MG63 (cell line): ENCODE data around the gene PNPLA8. TPM values are rescaled to one million over a fixed set of nuclear protein-coding genes. Genes with fewer than 3 reads are reported as not detected.
A peak's percentile ranks its signal among the peaks of the same experiment; 100 is the strongest.
"Not testable (repeated sequence)": the region's sequence is repeated elsewhere in the genome, so short reads cannot be mapped to it uniquely, and the experiment has no call there.

ENCODE experiments used
- DNase-seq: peaks from one replicate; pipeline ENCODE4 v3.0.0-alpha.2; 2020
- H3K27me3 ChIP-seq: fragments of 250-450 bp; sonication (Bioruptor Pico); 2 replicates; pipeline ENCODE4 v1.5.1; 2020; ENCODE audit warnings: mild to moderate bottlenecking, moderate library complexity
- H3K36me3 ChIP-seq: fragments of 250-450 bp; sonication (Bioruptor Pico); 2 replicates; pipeline ENCODE4 v1.5.1; 2020; ENCODE audit warnings: mild to moderate bottlenecking, moderate library complexity
- H3K4me3 ChIP-seq: fragments of 250-450 bp; sonication (Bioruptor Pico); 2 replicates; pipeline ENCODE4 v1.5.1; 2020; ENCODE audit warnings: mild to moderate bottlenecking, moderate library complexity
- H3K9me3 ChIP-seq: fragments of 250-450 bp; sonication (Bioruptor Pico); 2 replicates; pipeline ENCODE4 v1.5.1; 2020; ENCODE audit warnings: mild to moderate bottlenecking, moderate library complexity
- total RNA-seq: library from RNA; depleted of rRNA; stranded (reverse); fragments of >200 nt; shearing (Covaris generic); gene quantifications from 2 replicates; pipeline ENCODE4 v1.2.3, GENCODE V29; 2014; ENCODE audit warnings: low replicate concordance

The PNPLA8 gene
- total RNA-seq, 1 experiment from 2014 or later: 9.9 TPM

DNA sequence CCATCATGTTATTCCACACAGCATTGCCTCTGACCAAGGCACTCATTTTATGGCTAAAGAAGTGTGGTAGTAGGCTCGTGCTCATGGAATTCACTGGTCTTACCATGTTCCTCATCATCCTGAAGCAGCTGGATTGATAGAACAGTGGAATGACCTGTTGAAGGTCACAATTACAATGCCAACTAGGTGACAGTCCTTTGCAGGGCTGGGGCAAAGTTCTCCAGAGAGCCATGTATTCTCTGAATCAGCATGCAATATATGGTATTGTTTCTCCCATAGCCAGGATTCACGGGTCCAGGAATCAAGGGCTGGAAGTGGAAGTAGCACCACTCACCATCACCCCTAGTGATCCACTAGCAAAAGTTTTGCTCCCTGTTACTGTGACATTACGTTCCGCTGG lies 12.8 kb upstream of the PNPLA8 start:
- not testable (repeated sequence) for H3K4me3 ChIP-seq, H3K27me3 ChIP-seq, H3K36me3 ChIP-seq, DNase-seq, H3K9me3 ChIP-seq

- not testable (repeated sequence) for H3K36me3 ChIP-seq, H3K27me3 ChIP-seq, DNase-seq, H3K4me3 ChIP-seq, H3K9me3 ChIP-seq
Measured at GRCh38 chr7:108538236-108538635, 12.3 kb upstream of the PNPLA8 start.

DNA sequence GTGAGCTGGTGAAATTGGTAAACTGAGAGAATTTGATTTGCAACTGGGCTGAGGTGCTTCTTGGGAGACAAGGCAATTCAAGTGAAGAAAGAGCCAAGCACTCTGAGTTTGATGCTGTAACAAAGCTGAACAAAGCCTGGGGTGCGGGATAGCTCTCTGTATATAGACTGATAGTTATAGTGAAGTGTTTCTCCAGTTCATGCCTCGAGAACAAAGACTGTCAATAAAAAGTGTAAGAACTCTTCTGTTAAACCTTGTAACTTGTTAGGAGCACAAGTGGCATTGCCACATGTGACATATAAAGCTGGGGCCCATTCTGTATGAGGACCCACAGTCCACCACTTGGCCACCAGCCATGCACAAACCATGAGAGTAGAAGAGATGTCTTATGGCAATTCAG lies 11.3 kb upstream of the PNPLA8 start:
- Histone ChIP-seq H3K4me3 (no peak overlapping the region), H3K27me3 (no peaks in the 10 kb centered on the region), H3K36me3 (no peaks in the 10 kb centered on the region), H3K9me3 (no peaks in the 10 kb centered on the region)
- DNase-seq: no peak

DNA sequence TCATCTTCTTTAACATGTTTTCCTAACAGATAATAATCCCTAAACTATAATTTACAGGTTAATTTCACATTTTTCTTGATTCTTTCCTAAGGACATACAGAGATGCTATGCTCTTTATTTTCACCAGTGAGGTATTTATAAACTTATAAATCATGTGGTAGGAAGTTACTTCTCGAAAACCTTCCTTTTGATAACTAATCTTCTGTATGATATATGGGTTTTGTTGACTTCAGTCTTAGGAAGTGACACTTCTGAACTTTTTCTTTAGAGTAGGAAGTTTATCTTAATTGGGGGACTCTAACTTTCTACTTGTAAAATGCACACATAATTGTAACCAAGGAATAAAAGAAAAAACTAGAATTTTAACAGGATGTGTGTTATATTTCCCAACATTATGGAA lies 9.8 kb upstream of the PNPLA8 start:
- no peaks in the 10 kb centered on the region for H3K9me3 ChIP-seq
- H3K4me3 ChIP-seq: no peak overlapping the region

GRCh38 chr7:108535257-108535656 lies 9.3 kb upstream of the PNPLA8 start:
- H3K9me3 ChIP-seq: no peaks in the 10 kb centered on the region
- no peaks in the 10 kb centered on the region for H3K36me3 ChIP-seq
- no peak overlapping the region for H3K4me3 ChIP-seq
- no peaks in the 10 kb centered on the region for H3K27me3 ChIP-seq
- DNase-seq: no peak

More for the DNA sequence above, 9.8 kb upstream of the PNPLA8 start:
- Histone ChIP-seq H3K27me3 (no peaks in the 10 kb centered on the region), H3K36me3 (no peaks in the 10 kb centered on the region)
- DNase-seq: no peak

DNA sequence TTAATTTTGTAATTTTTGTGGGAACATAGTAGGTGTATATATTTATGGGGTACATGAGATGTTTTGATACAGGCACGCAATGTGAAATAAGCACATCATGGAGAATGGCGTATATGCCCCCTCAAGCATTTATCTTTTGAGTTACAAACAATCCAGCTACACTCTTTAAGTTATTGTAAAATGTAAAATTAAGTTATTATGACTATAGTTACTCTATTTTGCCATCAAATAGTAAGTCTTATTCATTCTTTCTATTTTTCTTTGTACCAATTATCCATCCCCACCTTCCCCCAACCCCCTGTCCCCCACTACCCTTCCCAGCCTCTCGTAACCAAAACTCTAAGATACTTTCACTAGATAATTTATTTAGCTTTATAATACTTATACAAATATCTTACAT lies 7.8 kb upstream of the PNPLA8 start:
- Histone ChIP-seq H3K36me3 (no peaks in the 10 kb centered on the region), H3K4me3 (no peak overlapping the region), H3K27me3 (no peaks in the 10 kb centered on the region), H3K9me3 (no peaks in the 10 kb centered on the region)
- no peak for DNase-seq

DNA sequence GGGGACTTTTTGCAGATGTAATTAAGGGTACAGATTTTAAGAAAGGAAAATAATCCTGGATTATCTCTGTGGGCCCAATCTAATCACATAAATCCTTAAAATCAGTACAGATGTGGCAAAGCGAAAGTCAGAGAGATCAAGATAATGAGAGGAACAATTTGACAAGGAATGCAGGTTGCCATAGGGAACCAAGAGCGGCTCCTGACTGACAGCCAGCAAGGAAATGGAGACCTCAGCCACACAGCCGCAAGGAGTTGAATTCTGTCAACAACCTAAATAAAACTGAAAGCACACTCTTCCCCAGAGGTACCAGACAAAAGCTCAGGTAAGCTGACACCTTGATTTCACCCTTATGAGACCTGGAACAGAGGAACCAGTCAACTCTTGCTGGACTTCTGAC lies 3.4 kb upstream of the PNPLA8 start:
- no peak for DNase-seq
- Histone ChIP-seq H3K4me3 (no peak overlapping the region), H3K36me3 (no peaks in the 10 kb centered on the region), H3K9me3 (no peaks in the 10 kb centered on the region), H3K27me3 (no peaks in the 10 kb centered on the region)

GRCh38 chr7:108528183-108528712 lies 2.3 kb upstream of the PNPLA8 start:
- Histone ChIP-seq H3K4me3 (no peak overlapping the region), H3K27me3 (no peaks in the 10 kb centered on the region), H3K9me3 (no peaks in the 10 kb centered on the region), H3K36me3 (no peaks in the 10 kb centered on the region)
- no peak for DNase-seq

- peak overlapping the region; percentile 67 for H3K4me3 ChIP-seq
- no peaks in the 10 kb centered on the region for H3K36me3 ChIP-seq
- H3K9me3 ChIP-seq: no peaks in the 10 kb centered on the region
- no peaks in the 10 kb centered on the region for H3K27me3 ChIP-seq
- DNase-seq: no peak
Measured at GRCh38 chr7:108526768-108527017, 758 bp upstream of the PNPLA8 start.

DNA sequence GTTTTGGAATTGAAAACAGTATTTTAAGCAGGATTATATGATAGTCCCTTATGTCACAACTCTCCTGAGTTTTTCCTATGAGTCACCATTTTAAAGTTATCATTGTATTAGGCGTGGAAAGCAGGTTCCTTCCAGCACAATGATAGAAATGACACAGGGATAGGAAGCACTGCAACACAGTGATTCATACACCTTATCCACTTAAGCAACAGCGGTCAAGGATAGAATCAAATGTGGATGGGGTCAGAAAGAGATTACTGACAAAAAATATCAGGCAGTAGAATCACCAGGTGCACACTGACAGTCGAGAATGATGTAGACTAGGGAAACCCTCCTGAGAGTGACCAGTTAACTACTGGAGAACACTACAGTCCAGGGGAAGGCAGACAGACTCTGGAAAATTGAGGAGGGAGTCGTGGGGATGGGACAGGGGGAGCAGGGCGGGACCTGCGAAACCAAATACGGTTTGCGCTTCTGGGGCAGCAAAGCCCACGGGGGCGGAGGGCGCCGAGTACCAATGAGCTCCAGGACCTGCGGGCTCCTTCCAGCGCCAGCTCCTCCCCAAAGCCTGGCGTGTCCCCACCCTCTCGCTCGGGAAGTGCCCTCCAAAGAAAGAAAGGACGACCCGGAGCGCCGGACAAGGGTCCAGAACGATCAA lies 479 bp downstream of the PNPLA8 start:
- H3K9me3 ChIP-seq: no peaks in the 10 kb centered on the region
- peak overlapping the region; percentile 67 for H3K4me3 ChIP-seq
- DNase-seq: peak; percentile 79
- no peaks in the 10 kb centered on the region for H3K36me3 ChIP-seq
- no peaks in the 10 kb centered on the region for H3K27me3 ChIP-seq

DNA sequence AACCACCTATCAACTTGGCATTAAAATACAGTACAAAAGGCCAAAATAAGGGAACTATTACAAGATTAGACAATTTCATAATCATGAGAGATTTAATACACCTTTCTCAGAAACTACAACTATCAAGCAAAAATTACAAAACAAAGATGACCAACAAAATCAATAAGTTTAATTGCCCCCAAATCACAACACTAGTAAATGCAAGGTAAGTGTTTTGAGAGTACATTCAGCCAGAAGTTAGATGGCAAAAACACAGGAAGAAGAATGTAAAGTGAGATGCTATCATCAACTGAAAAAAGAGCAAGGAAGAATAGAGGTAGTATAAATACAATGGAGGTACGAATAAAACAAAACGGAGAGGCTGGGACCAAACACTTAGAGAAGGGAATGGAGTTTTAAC lies 3.2 kb downstream of the PNPLA8 start:
- Histone ChIP-seq H3K4me3 (no peak overlapping the region), H3K27me3 (no peaks in the 10 kb centered on the region), H3K36me3 (no peaks in the 10 kb centered on the region), H3K9me3 (no peaks in the 10 kb centered on the region)
- no peak for DNase-seq

DNA sequence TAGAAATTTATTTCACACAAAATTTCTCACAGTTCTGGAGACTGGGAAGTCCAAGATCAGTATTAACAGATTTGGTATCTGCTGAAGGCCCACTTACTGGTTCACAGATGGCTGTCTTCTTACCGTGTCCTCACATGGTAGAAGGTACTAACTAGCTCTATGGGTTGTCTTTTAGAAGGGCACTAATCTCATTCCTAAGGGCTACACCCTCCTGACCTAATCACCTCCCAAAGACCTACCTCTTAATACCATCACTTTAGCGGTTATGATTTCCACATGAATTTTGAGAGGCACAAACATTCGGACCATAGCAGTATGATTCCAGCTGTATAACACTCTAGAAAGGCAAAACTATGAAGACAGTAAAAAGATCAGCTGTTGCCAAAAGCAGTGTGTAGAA lies 8.0 kb downstream of the PNPLA8 start:
- Histone ChIP-seq H3K27me3 (no peaks in the 10 kb centered on the region), H3K9me3 (no peaks in the 10 kb centered on the region)
- no peak for DNase-seq

DNA sequence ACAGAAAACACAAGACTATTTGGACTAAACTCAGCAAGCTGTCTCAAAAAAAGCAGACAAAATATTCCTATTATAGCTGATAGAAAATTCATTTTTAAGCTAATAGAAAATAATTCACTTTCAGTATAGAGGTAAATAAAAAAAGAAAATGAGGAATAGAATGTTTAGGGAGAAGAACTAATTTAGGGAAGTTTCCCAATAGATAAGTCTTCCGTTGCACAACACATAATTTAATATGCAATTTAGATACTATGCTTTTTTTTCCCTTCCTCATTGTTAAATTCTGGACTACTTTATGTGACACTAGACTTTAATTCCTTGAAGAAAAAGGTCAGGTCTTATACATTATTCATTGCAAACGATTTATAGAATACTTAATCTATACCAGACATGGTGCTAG lies 10.3 kb downstream of the PNPLA8 start:
- Histone ChIP-seq H3K36me3 (peaks cover 5% of the 10 kb centered on the region), H3K27me3 (no peaks in the 10 kb centered on the region)
- DNase-seq: no peak

More for the DNA sequence above, 8.0 kb downstream of the PNPLA8 start:
- H3K4me3 ChIP-seq: no peak overlapping the region
- peaks cover 3% of the 10 kb centered on the region for H3K36me3 ChIP-seq

DNA sequence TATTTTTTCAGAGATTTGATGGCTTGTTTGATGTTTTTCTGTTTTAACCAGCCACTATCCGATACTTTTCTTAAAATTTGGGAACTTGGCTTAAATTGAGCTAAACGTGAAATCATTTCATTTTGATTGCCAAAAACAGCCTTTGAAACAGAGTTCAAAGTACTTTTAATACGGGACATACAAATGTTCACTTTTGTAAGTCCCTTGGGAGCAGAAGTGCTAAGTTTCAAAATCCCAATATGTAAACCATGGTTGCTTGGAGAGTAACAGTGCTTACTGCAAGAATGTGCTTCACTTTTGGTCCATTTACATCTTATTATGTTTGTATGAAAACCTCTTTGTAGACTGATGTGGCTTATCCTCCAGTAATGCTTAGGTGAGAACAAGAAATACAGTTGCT lies 10.9 kb downstream of the PNPLA8 start:
- no peaks in the 10 kb centered on the region for H3K27me3 ChIP-seq
- DNase-seq: no peak
- H3K9me3 ChIP-seq: no peaks in the 10 kb centered on the region
- no peak overlapping the region for H3K4me3 ChIP-seq
- peaks cover 5% of the 10 kb centered on the region for H3K36me3 ChIP-seq

More for the DNA sequence above, 10.3 kb downstream of the PNPLA8 start:
- Histone ChIP-seq H3K9me3 (no peaks in the 10 kb centered on the region), H3K4me3 (no peak overlapping the region)

DNA sequence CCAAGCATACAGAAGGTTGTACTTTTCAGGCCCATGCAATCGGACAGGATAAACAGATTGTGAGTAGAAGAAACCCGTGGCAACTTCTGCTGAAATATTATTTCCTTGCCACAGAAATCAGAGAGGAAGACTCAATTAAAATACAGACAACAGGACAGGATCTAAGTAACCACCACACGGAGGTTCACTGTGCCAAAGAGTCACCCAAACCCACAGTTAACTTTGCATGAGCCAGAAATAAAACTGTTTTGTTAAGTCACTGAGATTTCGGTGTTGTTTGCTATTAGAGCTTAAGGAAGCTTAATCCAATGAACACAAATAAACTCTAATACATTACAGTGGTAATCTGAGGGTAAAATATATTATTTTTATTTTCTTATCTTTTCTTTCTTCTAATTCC lies 14.0 kb downstream of the PNPLA8 start:
- H3K4me3 ChIP-seq: no peak overlapping the region
- H3K36me3 ChIP-seq: peaks cover 5% of the 10 kb centered on the region; the same call in 1 of the 2 replicates
- H3K9me3 ChIP-seq: no peaks in the 10 kb centered on the region
- no peak for DNase-seq
- no peaks in the 10 kb centered on the region for H3K27me3 ChIP-seq

- not testable (repeated sequence) for H3K36me3 ChIP-seq, DNase-seq, H3K9me3 ChIP-seq, H3K27me3 ChIP-seq, H3K4me3 ChIP-seq
Measured at GRCh38 chr7:108504576-108504975, 21.4 kb downstream of the PNPLA8 start.

DNA sequence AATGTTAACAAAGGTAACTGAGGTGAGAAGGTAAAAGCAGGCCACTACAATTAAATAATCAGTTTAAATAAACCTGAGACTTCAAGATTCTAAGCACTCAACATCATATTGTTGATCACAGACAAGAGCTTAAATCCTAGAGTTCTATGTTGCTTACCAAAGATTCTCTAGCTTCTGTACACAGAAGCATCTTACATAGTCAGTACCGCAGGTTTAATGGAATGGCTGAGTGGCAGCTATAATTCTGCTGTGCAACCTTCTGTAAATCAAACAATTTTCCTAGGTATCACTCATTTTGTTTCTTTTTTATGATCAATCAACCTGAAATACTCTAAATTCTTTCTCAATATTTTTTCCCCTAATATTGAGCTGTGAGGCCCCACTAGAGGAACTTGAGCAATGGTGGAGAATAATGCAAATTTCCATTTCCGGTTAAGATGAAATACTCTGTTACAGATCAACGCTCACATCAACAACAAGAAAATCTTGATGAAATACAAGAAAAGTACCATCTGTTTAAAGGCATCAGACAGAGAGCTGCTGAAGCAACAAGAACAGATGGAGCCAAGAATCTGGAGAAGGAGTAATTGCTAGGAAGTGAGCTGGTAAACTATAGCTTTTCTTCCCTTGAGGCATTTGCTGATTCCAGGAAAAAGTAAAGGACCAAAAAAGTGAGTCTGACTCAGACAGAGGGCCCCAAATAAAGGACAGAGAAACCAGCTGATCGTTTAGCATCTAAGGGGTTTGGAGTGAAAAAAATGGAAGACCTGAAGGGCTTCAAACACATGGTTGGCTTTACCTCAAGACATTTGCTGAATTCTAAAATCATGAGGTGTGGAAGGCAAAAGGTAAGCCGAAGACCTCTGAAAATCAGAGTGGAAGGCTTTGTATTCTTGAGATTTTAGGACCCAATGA lies 22.6 kb downstream of the PNPLA8 start:
- H3K4me3 ChIP-seq: no peak overlapping the region
- DNase-seq: no peak
- no peaks in the 10 kb centered on the region for H3K36me3 ChIP-seq
- H3K27me3 ChIP-seq: no peaks in the 10 kb centered on the region
- no peaks in the 10 kb centered on the region for H3K9me3 ChIP-seq

GRCh38 chr7:108499566-108499965 lies 26.4 kb downstream of the PNPLA8 start:
- no peaks in the 10 kb centered on the region for H3K27me3 ChIP-seq
- no peaks in the 10 kb centered on the region; the same call in 1 of the 2 replicates for H3K36me3 ChIP-seq
- H3K9me3 ChIP-seq: no peaks in the 10 kb centered on the region
- DNase-seq: no peak
- H3K4me3 ChIP-seq: no peak overlapping the region
